Duodenal mucosa (tissue), 2 donors: ENCODE measurements around the gene CEP104.

Experiments
- H3K27ac ChIP-seq: one replicate; pipeline ENCODE4 v1.7.0; 2013; ENCODE audit warnings: low read depth, low read length
- H3K27me3 ChIP-seq, 2 donors: one replicate each; pipeline ENCODE4 v1.7.0; 2013; ENCODE audit warnings: low read length in 2 of 2, control low read depth in 1 of 2; ENCODE audit not compliant: insufficient read depth in 2 of 2, control insufficient read depth in 1 of 2
- H3K36me3 ChIP-seq, 2 donors: one replicate each; pipeline ENCODE4 v1.7.0; 2013; ENCODE audit warnings: low read length in 2 of 2, control low read depth in 1 of 2; ENCODE audit not compliant: insufficient read depth in 2 of 2, control insufficient read depth in 1 of 2
- H3K4me1 ChIP-seq, 2 donors: one replicate each; pipeline ENCODE4 v1.7.0; 2013; ENCODE audit warnings: low read length in 2 of 2, control low read depth in 1 of 2; ENCODE audit not compliant: insufficient read depth in 2 of 2, control insufficient read depth in 1 of 2
- H3K4me3 ChIP-seq, 2 donors: one replicate each; pipeline ENCODE4 v1.7.0; 2013; ENCODE audit warnings: low read length in 2 of 2, low read depth in 1 of 2
- H3K9ac ChIP-seq, 2 donors: one replicate each; pipeline ENCODE4 v1.7.0; 2013; ENCODE audit warnings: low read length in 2 of 2, low read depth in 1 of 2
- H3K9me3 ChIP-seq, 2 donors: one replicate each; pipeline ENCODE4 v1.7.0; 2013; ENCODE audit warnings: low read length in 2 of 2, control low read depth in 1 of 2; ENCODE audit not compliant: control insufficient read depth in 1 of 2

The CEP104 gene

DNA sequence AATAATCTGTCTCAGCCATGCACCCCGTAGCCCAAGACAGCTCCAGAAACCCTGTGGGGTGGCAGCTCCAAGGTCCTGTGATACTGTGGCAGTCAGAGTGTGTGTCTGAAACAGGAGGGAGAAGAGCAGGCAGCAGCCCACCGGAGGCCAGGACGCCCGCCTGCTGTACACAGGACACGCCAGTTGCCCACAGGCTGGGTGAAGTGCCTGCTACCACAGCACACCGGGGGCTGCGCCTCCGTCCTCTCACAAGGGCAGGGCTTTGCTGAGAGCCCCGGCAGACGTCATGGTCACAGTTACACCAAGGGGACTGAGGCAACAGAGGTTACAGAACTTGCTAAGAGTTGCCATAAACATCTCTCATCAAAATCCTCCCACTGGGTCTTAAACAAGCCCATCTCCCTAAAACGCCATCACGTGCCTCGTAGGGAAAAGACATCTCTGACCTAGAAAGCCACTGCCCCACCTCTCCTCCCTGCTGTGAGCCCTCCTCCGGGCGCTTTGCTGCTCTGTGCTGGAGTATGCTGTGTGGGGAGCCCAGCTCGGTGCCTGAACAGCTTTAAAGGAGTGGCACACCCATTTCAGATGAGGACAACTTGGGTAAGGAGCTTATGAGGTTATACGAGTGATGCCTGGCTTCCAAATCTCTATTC is 37.7 kb upstream of the CEP104 start:
- Histone ChIP-seq H3K36me3 (peaks cover 4 to 29% of the 10 kb centered on the region in 2 donors), H3K9me3 (peaks cover 0 to 5% of the 10 kb centered on the region in 2 donors), H3K4me1 (peaks cover 7 to 14% of the 10 kb centered on the region in 2 donors), H3K4me3 (no peak overlapping the region), H3K27ac (no peak overlapping the region), H3K9ac (no peak overlapping the region), H3K27me3 (no peaks in the 10 kb centered on the region)

DNA sequence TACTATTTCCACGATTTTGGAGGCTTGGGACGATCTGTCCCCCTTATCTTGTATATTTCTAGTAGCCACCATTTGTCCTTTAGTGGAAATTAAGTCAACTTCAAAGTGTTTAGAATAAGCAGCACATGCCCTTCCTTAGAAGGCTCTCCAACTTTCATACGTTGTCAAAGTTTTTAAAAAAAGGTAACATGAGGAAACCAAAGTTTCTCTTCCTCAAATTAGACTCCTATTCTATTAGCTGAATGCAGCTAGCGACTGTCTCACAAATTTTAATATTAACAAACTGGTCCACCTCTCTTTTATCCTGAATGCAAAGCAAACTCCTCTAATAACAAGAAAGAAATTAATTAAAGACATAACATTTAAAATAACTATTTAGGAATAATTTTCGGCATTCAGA is 36.2 kb upstream of the CEP104 start:
- Histone ChIP-seq H3K36me3 (peaks cover 4 to 35% of the 10 kb centered on the region in 2 donors), H3K4me3 (no peak overlapping the region), H3K9me3 (peaks cover 0 to 5% of the 10 kb centered on the region in 2 donors), H3K9ac (no peak overlapping the region), H3K27me3 (no peaks in the 10 kb centered on the region), H3K4me1 (peaks cover 0 to 7% of the 10 kb centered on the region in 2 donors), H3K27ac (no peak overlapping the region)

DNA sequence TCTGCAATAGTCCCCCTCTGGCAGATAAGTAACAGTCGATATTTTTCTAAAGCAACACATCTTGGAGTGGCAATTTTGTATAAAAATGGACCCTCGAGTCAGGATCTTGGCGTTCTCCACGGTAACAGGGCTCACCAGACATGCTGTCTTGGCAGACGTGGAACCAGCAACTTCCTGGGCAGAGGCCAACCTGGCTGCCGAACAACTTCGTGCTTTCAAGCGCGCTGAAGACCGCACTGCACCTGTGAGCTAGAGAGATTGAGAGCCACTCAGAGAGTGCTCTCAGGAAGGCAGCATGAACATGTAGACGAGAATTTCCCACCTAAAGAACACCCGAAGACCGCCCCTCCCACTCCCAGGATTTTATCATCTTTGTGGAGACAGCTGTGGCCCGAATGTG is 35.7 kb upstream of the CEP104 start:
- H3K9me3 ChIP-seq = peaks cover 0 to under 1% of the 10 kb centered on the region in 2 donors

DNA sequence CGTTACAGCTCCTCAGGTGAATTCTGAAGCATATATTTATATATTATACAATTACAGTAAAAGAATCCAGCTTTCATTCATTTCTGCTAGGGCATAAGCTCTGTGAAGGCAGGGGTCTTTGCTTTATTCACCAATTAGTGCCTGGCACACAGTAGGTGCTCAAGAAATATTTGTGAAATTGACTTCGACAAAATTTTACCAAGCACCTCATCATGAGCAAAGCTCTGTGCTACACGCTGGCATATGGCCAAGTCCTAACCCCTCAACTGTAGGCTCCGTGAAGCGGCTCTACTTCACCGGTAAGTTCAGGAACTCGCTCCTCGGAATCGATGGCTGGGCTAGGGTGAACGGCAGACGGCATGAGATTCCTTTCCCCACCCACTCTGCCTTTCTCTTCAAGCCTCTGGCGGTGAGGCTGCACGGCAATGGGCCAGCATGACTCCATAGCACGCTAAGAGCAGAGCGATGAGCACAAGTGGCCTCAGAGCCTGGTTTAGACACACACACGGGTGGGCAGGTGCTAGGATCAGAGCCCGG is 34.4 kb upstream of the CEP104 start:
- no peak overlapping the region for H3K27ac ChIP-seq

More for the DNA sequence above, 35.7 kb upstream of the CEP104 start:
- no peak overlapping the region for H3K9ac ChIP-seq
- peaks cover 0 to 7% of the 10 kb centered on the region in 2 donors for H3K4me1 ChIP-seq
- H3K36me3 ChIP-seq = peaks cover 4 to 38% of the 10 kb centered on the region in 2 donors
- H3K4me3 ChIP-seq = no peak overlapping the region
- no peaks in the 10 kb centered on the region for H3K27me3 ChIP-seq
- H3K27ac ChIP-seq = no peak overlapping the region

DNA sequence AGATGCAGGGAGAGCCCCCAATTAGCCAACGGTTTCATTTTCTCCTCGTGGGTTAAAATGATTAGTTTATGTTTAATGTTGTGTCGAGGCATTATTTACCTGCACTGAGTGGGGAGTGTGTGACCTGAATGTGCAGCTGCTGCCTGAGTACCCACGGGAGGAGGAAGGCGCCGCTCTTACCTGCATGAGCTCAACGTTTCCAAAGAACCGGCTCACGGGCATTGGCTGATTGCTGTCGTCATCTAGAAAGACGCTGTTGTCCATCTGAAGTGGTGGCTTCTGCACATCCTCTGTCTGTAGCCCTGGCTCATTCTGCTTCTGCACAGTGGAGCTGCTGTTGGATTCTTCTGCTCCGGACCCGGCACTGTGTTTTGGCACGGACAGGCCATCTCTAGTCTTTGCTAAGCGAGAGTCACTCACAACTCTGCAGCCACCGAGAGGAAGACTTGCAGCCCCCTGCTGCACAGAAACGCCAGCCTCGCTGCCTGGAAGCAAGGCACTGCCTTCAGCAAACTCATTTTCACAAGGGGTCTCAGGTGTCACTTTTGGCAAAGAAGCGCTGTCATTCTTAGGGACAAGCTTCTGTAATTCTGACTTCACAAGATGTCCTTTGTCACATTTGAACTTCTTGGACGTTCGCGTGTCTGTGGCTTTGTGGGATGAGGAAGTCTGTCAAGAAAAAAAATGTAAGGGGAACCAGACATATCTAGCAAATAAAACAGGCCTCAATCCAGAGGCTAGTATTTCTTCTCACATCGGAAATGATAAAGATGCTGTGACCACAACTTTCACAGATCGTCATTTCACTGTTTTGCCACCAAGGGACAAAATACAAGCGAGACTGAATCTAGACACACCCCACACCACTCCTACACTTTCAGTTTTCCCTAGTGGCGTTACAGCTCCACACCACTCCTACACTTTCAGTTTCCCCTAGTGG is 33.6 kb upstream of the CEP104 start:
- H3K27me3 ChIP-seq = no peaks in the 10 kb centered on the region
- H3K36me3 ChIP-seq = peaks cover 9 to 50% of the 10 kb centered on the region in 2 donors

More for the DNA sequence above, 34.4 kb upstream of the CEP104 start:
- Histone ChIP-seq H3K9ac (no peak overlapping the region), H3K27me3 (no peaks in the 10 kb centered on the region), H3K36me3 (peaks cover 8 to 45% of the 10 kb centered on the region in 2 donors), H3K9me3 (no peaks in the 10 kb centered on the region), H3K4me1 (peaks cover 0 to 7% of the 10 kb centered on the region in 2 donors), H3K4me3 (no peak overlapping the region)

DNA sequence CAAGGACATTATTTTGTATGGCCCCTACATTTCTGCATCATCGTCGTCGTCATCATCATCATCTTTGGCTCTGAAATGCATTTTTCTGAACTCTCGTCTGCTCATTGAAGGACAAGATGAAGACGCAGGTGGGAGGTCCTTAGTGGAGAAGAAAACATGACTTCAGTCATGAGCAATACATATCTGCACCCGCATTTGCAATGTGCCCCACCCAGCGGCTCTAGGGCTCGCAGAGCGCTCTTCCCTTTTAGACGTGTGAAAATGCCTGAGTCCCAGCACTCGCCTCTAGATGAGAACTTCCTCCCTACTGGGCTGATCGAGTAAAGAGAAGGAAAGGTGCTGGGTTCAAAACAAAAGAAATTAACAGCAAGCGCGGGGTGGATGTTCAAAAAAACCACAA is 32.9 kb upstream of the CEP104 start:
- Histone ChIP-seq H3K36me3 (peaks cover 10 to 49% of the 10 kb centered on the region in 2 donors), H3K27ac (no peak overlapping the region)

More for the DNA sequence above, 33.6 kb upstream of the CEP104 start:
- Histone ChIP-seq H3K4me3 (peak overlapping the region in 1 of 2 donors; percentile 17), H3K27ac (no peak overlapping the region), H3K9ac (peak overlapping the region in 1 of 2 donors; percentile 2), H3K9me3 (no peaks in the 10 kb centered on the region), H3K4me1 (peaks cover 0 to 7% of the 10 kb centered on the region in 2 donors)

DNA sequence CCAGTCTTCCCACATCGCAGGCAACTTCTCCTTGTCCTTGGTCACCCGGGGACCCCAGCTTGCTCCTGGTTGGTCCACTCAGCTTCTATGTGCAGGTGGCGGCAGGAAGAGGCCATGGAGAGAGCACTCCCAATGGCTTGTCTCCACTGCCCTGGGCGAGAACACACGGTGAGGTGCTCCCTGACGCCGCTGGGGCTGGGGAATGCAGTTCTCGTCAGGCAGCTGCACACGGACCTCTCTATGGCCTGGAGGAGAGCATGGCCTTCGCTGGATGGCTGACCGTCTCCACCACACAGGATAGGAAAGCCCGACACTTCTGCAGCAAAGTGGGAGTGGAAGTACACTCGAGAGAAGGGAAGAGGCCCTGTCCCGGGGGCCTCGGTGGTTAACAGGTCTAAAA is 31.3 kb upstream of the CEP104 start:
- Histone ChIP-seq H3K9ac (no peak overlapping the region), H3K9me3 (no peaks in the 10 kb centered on the region), H3K27me3 (no peaks in the 10 kb centered on the region), H3K4me3 (no peak overlapping the region), H3K4me1 (peaks cover 0 to 7% of the 10 kb centered on the region in 2 donors), H3K36me3 (peaks cover 13 to 61% of the 10 kb centered on the region in 2 donors), H3K27ac (no peak overlapping the region)

More for the DNA sequence above, 32.9 kb upstream of the CEP104 start:
- no peaks in the 10 kb centered on the region for H3K27me3 ChIP-seq
- H3K4me3 ChIP-seq = no peak overlapping the region
- no peaks in the 10 kb centered on the region for H3K9me3 ChIP-seq
- peaks cover 0 to 7% of the 10 kb centered on the region in 2 donors for H3K4me1 ChIP-seq
- H3K9ac ChIP-seq = no peak overlapping the region

DNA sequence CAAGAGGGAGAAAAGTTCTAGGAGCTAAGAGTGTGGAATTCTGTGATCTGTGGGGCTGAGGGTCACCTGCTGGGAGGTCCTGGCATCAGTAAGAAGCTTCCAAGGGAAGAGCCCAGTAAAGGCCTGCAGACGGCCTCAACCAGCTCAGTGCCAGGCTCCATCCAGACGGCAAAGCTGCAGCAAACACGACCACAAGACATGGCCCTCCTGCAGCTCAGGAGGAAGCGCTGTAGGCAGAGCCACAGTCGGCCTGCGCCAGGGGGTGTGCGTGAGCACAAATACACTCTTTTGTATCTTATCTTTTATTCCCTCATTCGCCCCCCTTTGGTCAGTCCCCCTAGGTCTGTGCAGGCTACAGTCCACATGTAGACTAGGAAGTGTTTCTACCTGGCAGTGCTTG is 29.7 kb upstream of the CEP104 start:
- H3K27ac ChIP-seq = no peak overlapping the region
- peaks cover 0 to 7% of the 10 kb centered on the region in 2 donors for H3K4me1 ChIP-seq
- no peaks in the 10 kb centered on the region for H3K9me3 ChIP-seq
- no peaks in the 10 kb centered on the region for H3K27me3 ChIP-seq
- H3K36me3 ChIP-seq = peaks cover 15 to 58% of the 10 kb centered on the region in 2 donors
- H3K9ac ChIP-seq = no peak overlapping the region
- no peak overlapping the region for H3K4me3 ChIP-seq

- H3K4me3 ChIP-seq = no peak overlapping the region
- no peaks in the 10 kb centered on the region for H3K9me3 ChIP-seq
- no peak overlapping the region for H3K27ac ChIP-seq
- H3K36me3 ChIP-seq = peaks cover 11 to 58% of the 10 kb centered on the region in 2 donors
- peaks cover 0 to 7% of the 10 kb centered on the region in 2 donors for H3K4me1 ChIP-seq
- H3K27me3 ChIP-seq = no peaks in the 10 kb centered on the region
- H3K9ac ChIP-seq = no peak overlapping the region
These were observed 29.2 kb upstream of the CEP104 start for GRCh38 chr1:3886106-3886670.
